ENCODE measurements around the gene GABRB3. TPM values are rescaled to one million over a fixed set of nuclear protein-coding genes. Genes with fewer than 3 reads are reported as not detected.

Gene GABRB3
- total RNA-seq, 1 experiment from 2014 or later = 0.13 TPM

DNA sequence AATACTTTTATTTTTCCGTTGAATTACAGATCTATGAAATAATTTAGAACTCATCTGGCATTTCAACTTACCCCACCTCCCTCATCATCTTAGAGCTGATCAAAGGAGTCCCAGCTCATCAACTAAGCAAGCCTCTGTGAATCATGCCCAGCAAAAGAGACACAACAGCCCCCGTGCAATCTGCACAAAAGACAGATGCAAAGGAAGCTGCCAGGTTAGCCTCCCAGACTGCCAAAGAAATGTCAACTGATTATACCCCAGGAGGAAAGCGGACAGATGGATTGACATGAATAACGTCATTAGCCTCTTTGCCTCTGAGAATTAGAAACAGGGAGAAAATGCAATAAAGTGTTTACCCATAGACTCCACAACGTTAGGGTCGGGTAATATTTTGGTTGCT lies 75.0 kb downstream of the GABRB3 start:
- Histone ChIP-seq H3K27me3 (ENCODE audit: control insufficient read depth, insufficient read depth, low read length) (no peaks in the 10 kb centered on the region), H3K27ac (ENCODE audit: low read length) (no peak overlapping the region), H3K9me3 (ENCODE audit: control insufficient read depth, insufficient read depth, low read depth, low read length) (no peaks in the 10 kb centered on the region; the same call in 1 of the 2 replicates), H3K4me1 (ENCODE audit: control insufficient read depth, insufficient read depth, low read length) (no peaks in the 10 kb centered on the region), H3K36me3 (ENCODE audit: control insufficient read depth, insufficient read depth, low read length) (no peaks in the 10 kb centered on the region), H3K4me3 (ENCODE audit: low read depth in 2 of 2, low read length in 2 of 2) (no peak overlapping the region)
- in situ Hi-C loops (cut with HindIII; ENCODE audit: low pct_unique_long_range_greater_than_20kb, low sequenced_read_pairs) = no loop called here
- TF ChIP-seq SIN3A (IDR thresholded peaks at IDR 0.05; ENCODE audit: borderline replicate concordance, insufficient read depth, low read depth, low read length) (no peak), TCF7L2 (IDR thresholded peaks at IDR 0.05; ENCODE audit: low read depth, low read length) (no peak), POLR2AphosphoS5 (IDR thresholded peaks at IDR 0.05; ENCODE audit: low read depth, low read length) (no peak)
- TF ChIP-seq, protein P1, sequence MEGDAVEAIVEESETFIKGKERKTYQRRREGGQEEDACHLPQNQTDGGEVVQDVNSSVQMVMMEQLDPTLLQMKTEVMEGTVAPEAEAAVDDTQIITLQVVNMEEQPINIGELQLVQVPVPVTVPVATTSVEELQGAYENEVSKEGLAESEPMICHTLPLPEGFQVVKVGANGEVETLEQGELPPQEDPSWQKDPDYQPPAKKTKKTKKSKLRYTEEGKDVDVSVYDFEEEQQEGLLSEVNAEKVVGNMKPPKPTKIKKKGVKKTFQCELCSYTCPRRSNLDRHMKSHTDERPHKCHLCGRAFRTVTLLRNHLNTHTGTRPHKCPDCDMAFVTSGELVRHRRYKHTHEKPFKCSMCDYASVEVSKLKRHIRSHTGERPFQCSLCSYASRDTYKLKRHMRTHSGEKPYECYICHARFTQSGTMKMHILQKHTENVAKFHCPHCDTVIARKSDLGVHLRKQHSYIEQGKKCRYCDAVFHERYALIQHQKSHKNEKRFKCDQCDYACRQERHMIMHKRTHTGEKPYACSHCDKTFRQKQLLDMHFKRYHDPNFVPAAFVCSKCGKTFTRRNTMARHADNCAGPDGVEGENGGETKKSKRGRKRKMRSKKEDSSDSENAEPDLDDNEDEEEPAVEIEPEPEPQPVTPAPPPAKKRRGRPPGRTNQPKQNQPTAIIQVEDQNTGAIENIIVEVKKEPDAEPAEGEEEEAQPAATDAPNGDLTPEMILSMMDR (IDR thresholded peaks at IDR 0.05) = no peak
- TF ChIP-seq, protein P2, sequence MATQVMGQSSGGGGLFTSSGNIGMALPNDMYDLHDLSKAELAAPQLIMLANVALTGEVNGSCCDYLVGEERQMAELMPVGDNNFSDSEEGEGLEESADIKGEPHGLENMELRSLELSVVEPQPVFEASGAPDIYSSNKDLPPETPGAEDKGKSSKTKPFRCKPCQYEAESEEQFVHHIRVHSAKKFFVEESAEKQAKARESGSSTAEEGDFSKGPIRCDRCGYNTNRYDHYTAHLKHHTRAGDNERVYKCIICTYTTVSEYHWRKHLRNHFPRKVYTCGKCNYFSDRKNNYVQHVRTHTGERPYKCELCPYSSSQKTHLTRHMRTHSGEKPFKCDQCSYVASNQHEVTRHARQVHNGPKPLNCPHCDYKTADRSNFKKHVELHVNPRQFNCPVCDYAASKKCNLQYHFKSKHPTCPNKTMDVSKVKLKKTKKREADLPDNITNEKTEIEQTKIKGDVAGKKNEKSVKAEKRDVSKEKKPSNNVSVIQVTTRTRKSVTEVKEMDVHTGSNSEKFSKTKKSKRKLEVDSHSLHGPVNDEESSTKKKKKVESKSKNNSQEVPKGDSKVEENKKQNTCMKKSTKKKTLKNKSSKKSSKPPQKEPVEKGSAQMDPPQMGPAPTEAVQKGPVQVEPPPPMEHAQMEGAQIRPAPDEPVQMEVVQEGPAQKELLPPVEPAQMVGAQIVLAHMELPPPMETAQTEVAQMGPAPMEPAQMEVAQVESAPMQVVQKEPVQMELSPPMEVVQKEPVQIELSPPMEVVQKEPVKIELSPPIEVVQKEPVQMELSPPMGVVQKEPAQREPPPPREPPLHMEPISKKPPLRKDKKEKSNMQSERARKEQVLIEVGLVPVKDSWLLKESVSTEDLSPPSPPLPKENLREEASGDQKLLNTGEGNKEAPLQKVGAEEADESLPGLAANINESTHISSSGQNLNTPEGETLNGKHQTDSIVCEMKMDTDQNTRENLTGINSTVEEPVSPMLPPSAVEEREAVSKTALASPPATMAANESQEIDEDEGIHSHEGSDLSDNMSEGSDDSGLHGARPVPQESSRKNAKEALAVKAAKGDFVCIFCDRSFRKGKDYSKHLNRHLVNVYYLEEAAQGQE (IDR thresholded peaks at IDR 0.05; ENCODE audit: insufficient read depth in 1 of 2, low read depth in 2 of 2, low read length in 1 of 2) = no peak
- no peak for ATAC-seq
- CTCF ChIA-PET = no interaction called here
- BruUV-seq (replicated peaks) = no TSS peak
- intact Hi-C loops (cut with micrococcal nuclease; ENCODE audit: unreplicated experiment) = no loop called here
- no peak for DNase-seq (ENCODE audit: low read depth, low spot score)
- POLR2A ChIA-PET = no interaction called here

DNA sequence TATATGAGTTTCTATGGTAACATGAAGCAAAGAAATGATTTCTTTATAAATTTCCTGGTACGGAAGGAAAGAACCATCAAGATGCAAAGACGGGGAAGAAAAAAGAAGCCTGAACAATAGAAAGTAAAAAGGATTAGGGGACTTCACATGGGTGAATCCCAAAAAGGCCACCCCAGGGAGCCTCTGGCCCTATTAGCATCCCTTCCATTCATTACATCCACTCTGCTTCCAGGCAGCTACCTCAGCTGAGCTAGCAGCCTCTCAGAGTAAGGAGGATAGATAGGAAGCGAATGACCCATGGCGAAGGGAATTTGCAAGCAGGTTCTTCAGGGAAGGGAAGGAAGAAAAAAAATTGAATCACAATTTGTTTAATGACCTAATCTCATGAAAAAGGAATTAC lies 81.6 kb downstream of the GABRB3 start:
- DNase-seq (ENCODE audit: low read depth, low spot score) = no peak
- in situ Hi-C loops (cut with HindIII; ENCODE audit: low pct_unique_long_range_greater_than_20kb, low sequenced_read_pairs) (no loop called here), intact Hi-C loops (cut with micrococcal nuclease; ENCODE audit: unreplicated experiment) (no loop called here)
- Histone ChIP-seq H3K9me3 (ENCODE audit: control insufficient read depth, insufficient read depth, low read depth, low read length) (no peaks in the 10 kb centered on the region; the same call in 1 of the 2 replicates), H3K27ac (ENCODE audit: low read length) (no peak overlapping the region), H3K36me3 (ENCODE audit: control insufficient read depth, insufficient read depth, low read length) (no peaks in the 10 kb centered on the region), H3K4me1 (ENCODE audit: control insufficient read depth, insufficient read depth, low read length) (no peaks in the 10 kb centered on the region), H3K27me3 (ENCODE audit: control insufficient read depth, insufficient read depth, low read length) (no peaks in the 10 kb centered on the region), H3K4me3 (ENCODE audit: low read depth in 2 of 2, low read length in 2 of 2) (no peak overlapping the region)
- POLR2A ChIA-PET = no interaction called here
- CTCF ChIA-PET = no interaction called here
- no peak for ATAC-seq
- no TSS peak for BruUV-seq (replicated peaks)
- TF ChIP-seq, protein P2 (IDR thresholded peaks at IDR 0.05; ENCODE audit: insufficient read depth in 1 of 2, low read depth in 2 of 2, low read length in 1 of 2) = no peak
- TF ChIP-seq, protein P1 (IDR thresholded peaks at IDR 0.05) = no peak
- TF ChIP-seq TCF7L2 (IDR thresholded peaks at IDR 0.05; ENCODE audit: low read depth, low read length) = no peak
- no peak for TF ChIP-seq POLR2AphosphoS5 (IDR thresholded peaks at IDR 0.05; ENCODE audit: low read depth, low read length)
- TF ChIP-seq SIN3A (IDR thresholded peaks at IDR 0.05; ENCODE audit: borderline replicate concordance, insufficient read depth, low read depth, low read length) = no peak

All from Panc1 (cell line).